ENCODE data around the gene ARMC2. TPM values are rescaled to one million over a fixed set of nuclear protein-coding genes. Genes with fewer than 3 reads are reported as not detected.
"Not testable (repeated sequence)": the region's sequence is repeated elsewhere in the genome, so short reads cannot be mapped to it uniquely, and the experiment has no call there.

The ARMC2 gene
- total and polyA plus RNA-seq, 2 of the 4 experiments (the other 2 are of a cell fraction) = 0.72 to 3.9 TPM

DNA sequence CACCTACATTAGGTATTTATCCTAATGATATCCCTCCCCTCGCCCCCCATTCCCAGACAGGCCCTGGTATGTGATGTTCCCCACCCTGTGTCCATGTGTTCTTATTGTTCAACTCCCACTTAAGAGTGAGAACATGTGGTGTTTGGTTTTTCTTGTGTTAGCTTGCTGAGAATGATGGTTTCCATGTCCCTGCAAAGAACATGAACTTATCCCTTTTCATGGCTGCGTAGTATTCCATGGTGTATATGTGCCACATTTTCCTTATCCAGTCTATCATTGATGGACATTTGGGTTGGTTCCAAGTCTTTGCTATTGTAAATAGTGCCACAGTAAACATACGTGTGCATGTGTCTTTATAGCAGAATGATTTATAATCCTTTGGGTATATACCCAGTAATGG, 35.0 kb upstream of the ARMC2 start:
- H3K4ac ChIP-seq (ENCODE audit: low read depth, low read length); H2AK5ac ChIP-seq (ENCODE audit: low read depth, low read length); H3K79me1 ChIP-seq (ENCODE audit: low read depth in 1 of 2, low read length in 2 of 2); H2BK120ac ChIP-seq (ENCODE audit: low read depth, low read length); H3K56ac ChIP-seq (ENCODE audit: extremely low read depth, insufficient read depth, low read length); H3K36me3 ChIP-seq (ENCODE audit: control insufficient read depth, insufficient read depth, low read length); H3K9ac ChIP-seq (ENCODE audit: low read depth, low read length); H4K8ac ChIP-seq (ENCODE audit: low read depth in 2 of 2, low read length in 2 of 2); in situ Hi-C loops (cut with MboI; ENCODE audit: low sequenced_read_pairs); H3K4me3 ChIP-seq (ENCODE audit: insufficient read depth, low read depth, low read length); BruUV-seq (replicated peaks); H4K5ac ChIP-seq (ENCODE audit: low read depth, low read length); H2BK5ac ChIP-seq (ENCODE audit: low read depth, low read length, poor library complexity, severe bottlenecking); H3K27ac ChIP-seq (ENCODE audit: insufficient read depth, low read length); POLR2A ChIA-PET (ENCODE audit: unreplicated experiment); H2AFZ ChIP-seq (replicated peaks; ENCODE audit: low read length, poor library complexity); H2BK20ac ChIP-seq (ENCODE audit: low read depth, low read length); ATAC-seq (ENCODE audit: low read depth); H3K14ac ChIP-seq (replicated peaks; ENCODE audit: low read depth, low read length); H3K4me1 ChIP-seq (ENCODE audit: control insufficient read depth, insufficient read depth, low read length); H2BK15ac ChIP-seq (ENCODE audit: low read depth, low read length); H3K23ac ChIP-seq (ENCODE audit: low read depth, low read length); DNase-seq; H3K9me3 ChIP-seq (ENCODE audit: control insufficient read depth, insufficient read depth, low read length); dilution Hi-C loops (cut with HindIII; ENCODE audit: low sequenced_read_pairs, unreplicated experiment); H3K9me1 ChIP-seq (ENCODE audit: insufficient read depth, low read length); H3K18ac ChIP-seq (ENCODE audit: low read depth, low read length); H2AK9ac ChIP-seq (replicated peaks; ENCODE audit: low read depth, low read length, poor library complexity); H4K20me1 ChIP-seq (ENCODE audit: insufficient read depth, low read length); H4K91ac ChIP-seq (ENCODE audit: insufficient read depth, low read depth, low read length); CTCF ChIA-PET; H3K4me2 ChIP-seq (ENCODE audit: low read depth, low read length); H3K27me3 ChIP-seq (ENCODE audit: control insufficient read depth, insufficient read depth, low read length); intact Hi-C loops (cut with micrococcal nuclease): not testable (repeated sequence)
- no CpG with 5 or more reads among the region's 3 CpGs for WGBS, 2 experiments (ENCODE audit: extremely low coverage in 2 of 2, insufficient read length in 1 of 2)

DNA sequence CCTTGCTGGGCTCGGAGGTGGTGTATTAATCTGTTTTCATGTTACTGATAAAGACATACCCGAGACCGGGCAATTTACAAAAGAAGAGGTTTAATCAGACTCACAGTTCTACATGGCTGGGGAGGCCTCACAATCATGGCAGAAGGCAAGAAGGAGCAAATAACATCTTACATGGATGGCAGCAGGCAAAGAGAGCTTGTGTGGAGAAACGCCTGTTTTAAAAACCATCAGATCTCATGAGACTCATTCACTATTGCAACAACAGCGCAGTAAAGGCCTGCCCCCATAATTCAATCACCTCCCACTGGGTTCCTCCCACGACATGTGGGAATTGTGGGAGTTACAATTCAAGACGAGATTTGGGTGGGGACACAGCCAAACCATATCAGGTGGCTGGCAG, 30.9 kb upstream of the ARMC2 start:
- H4K5ac ChIP-seq (ENCODE audit: low read depth, low read length); H3K27ac ChIP-seq (ENCODE audit: insufficient read depth, low read length); H2BK15ac ChIP-seq (ENCODE audit: low read depth, low read length); H3K4me1 ChIP-seq (ENCODE audit: control insufficient read depth, insufficient read depth, low read length); H3K27me3 ChIP-seq (ENCODE audit: control insufficient read depth, insufficient read depth, low read length); H2AK5ac ChIP-seq (ENCODE audit: low read depth, low read length); POLR2A ChIA-PET (ENCODE audit: unreplicated experiment); H3K4ac ChIP-seq (ENCODE audit: low read depth, low read length); BruUV-seq (replicated peaks); H4K8ac ChIP-seq (ENCODE audit: low read depth in 2 of 2, low read length in 2 of 2); ATAC-seq (ENCODE audit: low read depth); H4K20me1 ChIP-seq (ENCODE audit: insufficient read depth, low read length); H3K36me3 ChIP-seq (ENCODE audit: control insufficient read depth, insufficient read depth, low read length); H3K4me2 ChIP-seq (ENCODE audit: low read depth, low read length); H3K18ac ChIP-seq (ENCODE audit: low read depth, low read length); H3K14ac ChIP-seq (replicated peaks; ENCODE audit: low read depth, low read length); dilution Hi-C loops (cut with HindIII; ENCODE audit: low sequenced_read_pairs, unreplicated experiment); H2AK9ac ChIP-seq (replicated peaks; ENCODE audit: low read depth, low read length, poor library complexity); H3K4me3 ChIP-seq (ENCODE audit: insufficient read depth, low read depth, low read length); H2BK20ac ChIP-seq (ENCODE audit: low read depth, low read length); DNase-seq; H4K91ac ChIP-seq (ENCODE audit: insufficient read depth, low read depth, low read length); in situ Hi-C loops (cut with MboI; ENCODE audit: low sequenced_read_pairs); CTCF ChIA-PET; H3K56ac ChIP-seq (ENCODE audit: extremely low read depth, insufficient read depth, low read length); intact Hi-C loops (cut with micrococcal nuclease); H3K9me1 ChIP-seq (ENCODE audit: insufficient read depth, low read length); H2AFZ ChIP-seq (replicated peaks; ENCODE audit: low read length, poor library complexity); H2BK5ac ChIP-seq (ENCODE audit: low read depth, low read length, poor library complexity, severe bottlenecking); H3K9me3 ChIP-seq (ENCODE audit: control insufficient read depth, insufficient read depth, low read length); H2BK120ac ChIP-seq (ENCODE audit: low read depth, low read length); H3K9ac ChIP-seq (ENCODE audit: low read depth, low read length); H3K79me1 ChIP-seq (ENCODE audit: low read depth in 1 of 2, low read length in 2 of 2); H3K23ac ChIP-seq (ENCODE audit: low read depth, low read length): not testable (repeated sequence)
- no CpG with 5 or more reads among the region's 7 CpGs for WGBS, 2 experiments (ENCODE audit: extremely low coverage in 2 of 2, insufficient read length in 1 of 2)
